ENCODE measurements around the gene C10orf71. TPM values are rescaled to one million over a fixed set of nuclear protein-coding genes. Genes with fewer than 3 reads are reported as not detected.

Gene C10orf71
- total and polyA plus RNA-seq, 3 donors from 2014 or later, result 0.08 to 0.79 (median 0.12) TPM

DNA sequence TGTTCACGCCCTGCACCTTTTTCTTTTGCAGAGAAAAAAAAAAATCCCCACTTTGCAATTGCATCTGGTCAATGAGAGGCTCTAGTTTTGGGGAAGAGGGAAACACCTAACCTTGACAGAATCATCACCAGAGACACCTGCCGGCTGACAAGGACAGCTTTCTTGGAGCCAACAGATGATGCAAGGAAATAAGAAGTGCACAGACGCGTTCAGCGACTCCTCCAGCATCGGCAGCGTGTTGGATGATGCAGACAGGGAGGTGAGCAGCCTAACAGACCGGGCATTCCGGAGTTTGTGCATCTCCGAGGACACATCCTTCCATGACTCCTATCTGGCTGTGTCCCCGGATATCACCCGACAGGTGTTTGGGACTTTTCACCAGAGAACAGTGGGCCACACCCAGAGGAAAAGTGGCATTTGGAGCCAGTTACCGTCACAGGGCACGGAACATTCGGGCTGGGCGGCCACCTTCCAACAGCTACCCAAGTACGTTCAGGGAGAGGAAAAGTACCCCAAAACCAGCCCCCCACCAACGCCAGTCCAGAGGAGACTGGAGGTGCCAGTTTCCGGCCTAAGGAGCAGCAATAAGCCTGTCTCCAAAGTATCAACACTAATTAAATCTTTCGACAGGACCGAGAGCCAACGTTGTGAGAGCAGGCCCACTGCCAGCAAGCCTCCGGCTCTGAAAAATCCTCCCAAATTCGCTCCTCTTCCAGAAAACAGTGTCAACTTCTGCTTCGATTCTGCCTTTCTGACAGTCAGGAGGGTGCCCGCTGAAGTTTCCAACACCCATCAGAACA is 23.6 kb downstream of the C10orf71 start:
- Histone ChIP-seq H3K4me3 (no peak overlapping the region), H3K4me1 (no peaks in the 10 kb centered on the region), H3K9me3 (no peaks in the 10 kb centered on the region), H3K36me3 (ENCODE audit: low read depth, missing control alignments) (no peaks in the 10 kb centered on the region), H3K27me3 (no peaks in the 10 kb centered on the region), H3K27ac (no peak overlapping the region)
- 93 to 94% methylated on average over 24 to 26 of the region's 26 CpGs for WGBS, 2 donors
- DNase-seq, result no peak
- no peak for TF ChIP-seq POLR2A (IDR thresholded peaks at IDR 0.05)
- TF ChIP-seq, protein P1, sequence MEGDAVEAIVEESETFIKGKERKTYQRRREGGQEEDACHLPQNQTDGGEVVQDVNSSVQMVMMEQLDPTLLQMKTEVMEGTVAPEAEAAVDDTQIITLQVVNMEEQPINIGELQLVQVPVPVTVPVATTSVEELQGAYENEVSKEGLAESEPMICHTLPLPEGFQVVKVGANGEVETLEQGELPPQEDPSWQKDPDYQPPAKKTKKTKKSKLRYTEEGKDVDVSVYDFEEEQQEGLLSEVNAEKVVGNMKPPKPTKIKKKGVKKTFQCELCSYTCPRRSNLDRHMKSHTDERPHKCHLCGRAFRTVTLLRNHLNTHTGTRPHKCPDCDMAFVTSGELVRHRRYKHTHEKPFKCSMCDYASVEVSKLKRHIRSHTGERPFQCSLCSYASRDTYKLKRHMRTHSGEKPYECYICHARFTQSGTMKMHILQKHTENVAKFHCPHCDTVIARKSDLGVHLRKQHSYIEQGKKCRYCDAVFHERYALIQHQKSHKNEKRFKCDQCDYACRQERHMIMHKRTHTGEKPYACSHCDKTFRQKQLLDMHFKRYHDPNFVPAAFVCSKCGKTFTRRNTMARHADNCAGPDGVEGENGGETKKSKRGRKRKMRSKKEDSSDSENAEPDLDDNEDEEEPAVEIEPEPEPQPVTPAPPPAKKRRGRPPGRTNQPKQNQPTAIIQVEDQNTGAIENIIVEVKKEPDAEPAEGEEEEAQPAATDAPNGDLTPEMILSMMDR (IDR thresholded peaks at IDR 0.05), result no peak
- intact Hi-C loops (cut with DNase I; ENCODE audit: low total_unique reads), result no loop called here

DNA sequence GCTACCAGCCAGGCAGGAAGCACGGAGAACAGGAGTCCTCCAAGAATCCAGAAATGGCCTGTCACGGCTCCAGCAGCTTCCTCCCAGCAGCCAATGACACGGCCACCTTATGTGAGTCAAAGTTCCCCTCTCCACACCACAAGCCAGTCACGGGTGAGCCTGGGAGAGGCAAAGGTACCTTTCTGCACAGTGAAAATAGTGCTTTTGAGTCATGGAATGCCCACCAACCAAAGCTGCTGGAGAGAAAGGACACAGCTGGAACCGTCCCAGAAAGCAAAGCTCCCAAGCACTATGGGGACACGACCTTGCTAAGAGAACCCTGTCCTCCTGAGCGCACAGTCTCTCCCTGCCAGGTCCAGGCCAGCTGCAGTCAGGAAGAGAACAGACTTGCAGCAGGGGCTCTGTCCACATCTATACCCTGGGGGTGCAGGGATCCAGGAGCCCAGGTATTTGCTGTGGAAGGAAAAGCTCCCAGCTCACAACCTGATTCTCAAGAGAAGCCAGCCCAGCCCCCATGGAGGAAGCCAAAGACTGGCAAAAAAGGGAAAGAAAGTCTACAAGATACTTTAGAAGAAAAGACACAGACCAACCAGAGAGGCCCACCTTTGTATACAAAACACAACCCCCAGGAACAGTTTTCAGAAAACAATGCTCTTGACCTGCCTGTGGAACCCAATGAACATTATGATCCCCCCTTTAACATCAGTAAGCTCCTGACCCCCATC is 24.4 kb downstream of the C10orf71 start:
- WGBS, 2 donors, result 55 to 83% methylated on average over 4 to 7 of the region's 7 CpGs
- H3K27ac ChIP-seq, result no peak overlapping the region
- no peaks in the 10 kb centered on the region for H3K9me3 ChIP-seq
- intact Hi-C loops (cut with DNase I; ENCODE audit: low total_unique reads), result no loop called here
- H3K4me3 ChIP-seq, result no peak overlapping the region
- H3K27me3 ChIP-seq, result no peaks in the 10 kb centered on the region
- H3K36me3 ChIP-seq (ENCODE audit: low read depth, missing control alignments), result no peaks in the 10 kb centered on the region
- no peak for TF ChIP-seq POLR2A (IDR thresholded peaks at IDR 0.05)
- TF ChIP-seq, protein P1 (IDR thresholded peaks at IDR 0.05), result no peak
- no peaks in the 10 kb centered on the region for H3K4me1 ChIP-seq
- DNase-seq, result no peak

DNA sequence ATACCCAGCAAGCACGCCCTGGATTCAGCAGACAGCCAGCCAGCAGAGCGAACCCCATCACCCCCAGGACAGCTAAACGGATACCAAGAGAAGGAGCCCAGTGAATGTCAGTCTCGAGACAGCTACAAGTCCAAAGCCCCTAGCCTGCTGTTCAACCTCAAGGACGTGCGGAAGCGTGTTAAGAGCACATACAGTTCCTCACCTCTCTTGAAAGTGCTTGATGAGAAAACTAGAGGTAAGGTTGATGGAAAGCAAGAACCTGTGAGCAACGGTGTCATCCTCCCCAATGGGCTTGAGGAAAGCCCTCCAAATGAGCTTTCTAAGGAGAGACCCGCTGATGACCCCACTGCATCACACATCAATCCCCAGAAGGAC is 24.9 kb downstream of the C10orf71 start:
- 92 to 95% methylated on average over 9 of the region's 9 CpGs for WGBS, 2 donors
- H3K36me3 ChIP-seq (ENCODE audit: low read depth, missing control alignments), result no peaks in the 10 kb centered on the region
- intact Hi-C loops (cut with DNase I; ENCODE audit: low total_unique reads), result no loop called here
- H3K27me3 ChIP-seq, result no peaks in the 10 kb centered on the region
- no peaks in the 10 kb centered on the region for H3K4me1 ChIP-seq
- no peak overlapping the region for H3K4me3 ChIP-seq
- H3K27ac ChIP-seq, result no peak overlapping the region
- no peak for TF ChIP-seq POLR2A (IDR thresholded peaks at IDR 0.05)
- TF ChIP-seq, protein P1 (IDR thresholded peaks at IDR 0.05), result no peak
- H3K9me3 ChIP-seq, result no peaks in the 10 kb centered on the region
- no peak for DNase-seq

DNA sequence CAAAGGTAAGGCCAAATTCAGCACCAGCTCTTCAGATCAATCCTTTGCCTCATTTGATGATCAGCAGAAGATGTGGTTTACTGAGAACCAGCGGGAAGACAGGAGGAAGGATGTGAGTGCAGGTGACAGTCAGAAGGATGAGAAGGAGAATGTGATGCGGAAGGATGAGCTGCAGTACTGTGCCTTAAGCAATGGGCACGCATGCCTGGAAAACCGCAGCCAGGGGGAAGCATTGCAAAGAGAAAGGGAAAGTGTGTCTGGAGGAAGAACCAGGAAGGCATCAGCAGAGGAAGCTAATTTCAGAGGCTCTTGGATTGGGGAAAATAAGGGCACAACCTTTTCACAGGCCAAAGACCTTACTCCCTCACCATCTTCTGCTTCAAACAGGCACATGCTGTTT is 25.7 kb downstream of the C10orf71 start:
- DNase-seq, result no peak
- Histone ChIP-seq H3K4me1 (no peaks in the 10 kb centered on the region), H3K27me3 (no peaks in the 10 kb centered on the region), H3K9me3 (no peaks in the 10 kb centered on the region), H3K4me3 (no peak overlapping the region), H3K27ac (no peak overlapping the region), H3K36me3 (ENCODE audit: low read depth, missing control alignments) (no peaks in the 10 kb centered on the region)
- WGBS, 2 donors, result 66 to 77% methylated on average over 4 of the region's 4 CpGs
- intact Hi-C loops (cut with DNase I; ENCODE audit: low total_unique reads), result no loop called here
- TF ChIP-seq, protein P1 (IDR thresholded peaks at IDR 0.05), result no peak

Data from testis (tissue), 3 donors.